Prostate gland (tissue), 2 donors: ENCODE measurements around the gene ULK4. TPM values are rescaled to one million over a fixed set of nuclear protein-coding genes. Genes with fewer than 3 reads are reported as not detected.

Experiments
- DNase-seq: peaks from one replicate; pipeline ENCODE4 v3.0.0-alpha.2; 2019; ENCODE audit warnings: low spot score
- H3K27ac ChIP-seq, 2 donors: fragments of 200-600 bp; sonication (generic); 2 replicates each; pipeline ENCODE4 v1.5.1; 2017 to 2019
- H3K27me3 ChIP-seq: fragments of 200-600 bp; sonication (generic); replicated peaks from 2 replicates; pipeline ENCODE4 v1.5.1; 2019; ENCODE audit not compliant: insufficient read depth
- H3K36me3 ChIP-seq, 2 donors: fragments of 200-600 bp; sonication (generic); 1 replicate in 1 of 2; 2 replicates in 1 of 2; pipeline versions ENCODE4 v1.5.1 to v1.8.1; 2017 to 2019
- H3K4me1 ChIP-seq: fragments of 200-600 bp; sonication (generic); replicated peaks from 2 replicates; pipeline ENCODE4 v1.5.1; 2019
- H3K4me3 ChIP-seq, 2 donors: fragments of 200-600 bp; sonication (generic); 2 replicates each; pipeline ENCODE4 v1.5.1; 2017 to 2019
- H3K9me3 ChIP-seq: fragments of 200-600 bp; sonication (generic); 2 replicates; pipeline ENCODE4 v1.5.1; 2017
- CTCF ChIP-seq, 4 experiments: fragments of 200-600 bp in 2 of 4; fragments of 450-650 bp in 2 of 4; sonication (generic) in 2 of 4; IDR thresholded peaks; 1 replicate in 3 of 4; 2 replicates in 1 of 4; pipeline ENCODE4 v1.5.1; 2016 to 2019; ENCODE audit warnings: antibody characterized with exemption in 4 of 4, mild to moderate bottlenecking in 2 of 4, moderate library complexity in 2 of 4
- POLR2A ChIP-seq: fragments of 450-650 bp; IDR thresholded peaks from one replicate; pipeline ENCODE4 v1.6.1; 2016; ENCODE audit warnings: antibody characterized with exemption, mild to moderate bottlenecking
- POLR2AphosphoS5 ChIP-seq: sonication (generic); formaldehyde crosslinking; IDR thresholded peaks from one replicate; pipeline ENCODE4 v1.6.1; 2017; ENCODE audit warnings: antibody characterized with exemption
- WGBS: methylation state at CpG from one replicate; pipeline ENCODE4 v1.1.5; 2018; 5-methylcytosine and 5-hydroxymethylcytosine counted together
- intact Hi-C: fragments of 100-400 bp; cut with DNase I; formaldehyde crosslinking; loops from one replicate; pipeline ENCODE4 v1.14.2; 2022
- total RNA-seq, 2 donors: library from RNA; depleted of rRNA; stranded (reverse); fragments of >200 nt; gene quantifications; one replicate each; pipeline ENCODE4 v1.1.0, GENCODE V29; 2016

Gene ULK4
- total RNA-seq, 2 donors from 2014 or later: 23.1 to 33.7 TPM

- Histone ChIP-seq H3K4me1 (peaks cover 4% of the 10 kb centered on the region), H3K4me3 (no peak overlapping the region), H3K36me3 (no peaks in the 10 kb centered on the region), H3K9me3 (no peaks in the 10 kb centered on the region), H3K27ac (no peak overlapping the region), H3K27me3 (no peaks in the 10 kb centered on the region)
- DNase-seq: no peak
- intact Hi-C loops: loop anchor here (10.0 kb wide), 1 partner anchor 510 kb away; no protein-coding TSS in a partner anchor
- WGBS: 55% methylated on average over 1 of the region's 1 CpG
- TF ChIP-seq POLR2A: no peak
- TF ChIP-seq CTCF (IDR thresholded peaks at IDR 0.05): no peak
- no peak for TF ChIP-seq POLR2AphosphoS5
Measured at GRCh38 chr3:41204369-41204768, 757.5 kb downstream of the ULK4 start.

- no peak for DNase-seq
- intact Hi-C loops: loop anchor here (10.0 kb wide), 1 partner anchor 512 kb away; no protein-coding TSS in a partner anchor
- Histone ChIP-seq H3K4me1 (peaks cover 4% of the 10 kb centered on the region), H3K4me3 (no peak overlapping the region), H3K27me3 (no peaks in the 10 kb centered on the region), H3K9me3 (no peaks in the 10 kb centered on the region), H3K27ac (peak overlapping the region in 1 of 2 donors; percentile 31), H3K36me3 (no peaks in the 10 kb centered on the region)
- peak; percentile 35 for TF ChIP-seq POLR2AphosphoS5
- TF ChIP-seq POLR2A: no peak
- peak in 1 of 4 experiments; percentile 22 for TF ChIP-seq CTCF (IDR thresholded peaks at IDR 0.05)
Measured at GRCh38 chr3:41202834-41203345, 759.0 kb downstream of the ULK4 start.

GRCh38 chr3:41202075-41202833 lies 759.6 kb downstream of the ULK4 start:
- no peak for DNase-seq
- H3K27ac ChIP-seq: peak overlapping the region; percentile 22 to 31
- H3K36me3 ChIP-seq: no peaks in the 10 kb centered on the region
- peak overlapping the region; percentile 90 to 96 for H3K4me3 ChIP-seq
- peaks cover 4% of the 10 kb centered on the region for H3K4me1 ChIP-seq
- no peaks in the 10 kb centered on the region for H3K27me3 ChIP-seq
- TF ChIP-seq POLR2AphosphoS5 (no peak), POLR2A (no peak), CTCF (IDR thresholded peaks at IDR 0.05) (no peak)
- 12% methylated on average over 5 of the region's 5 CpGs for WGBS
- no peaks in the 10 kb centered on the region for H3K9me3 ChIP-seq
- intact Hi-C loops: loop anchor here (10.0 kb wide), 1 partner anchor 513 kb away; no protein-coding TSS in a partner anchor

GRCh38 chr3:41200669-41201021 lies 761.3 kb downstream of the ULK4 start:
- intact Hi-C loops: loop anchor here (10.0 kb wide), 1 partner anchor 514 kb away; no protein-coding TSS in a partner anchor
- Histone ChIP-seq H3K27me3 (no peaks in the 10 kb centered on the region), H3K36me3 (no peaks in the 10 kb centered on the region), H3K27ac (peak overlapping the region; percentile 97 to 99), H3K9me3 (no peaks in the 10 kb centered on the region), H3K4me3 (peak overlapping the region; percentile 90 to 96), H3K4me1 (no peaks in the 10 kb centered on the region)
- WGBS: 2% methylated on average over 7 of the region's 7 CpGs
- peak; percentile 33 for DNase-seq
- TF ChIP-seq POLR2AphosphoS5 (peak; percentile 35), CTCF (IDR thresholded peaks at IDR 0.05) (no peak)
